ENCODE results near the gene DCT. TPM values are rescaled to one million over a fixed set of nuclear protein-coding genes. Genes with fewer than 3 reads are reported as not detected.

The DCT gene
- total RNA-seq, 1 experiment from 2014 or later = not detected

DNA sequence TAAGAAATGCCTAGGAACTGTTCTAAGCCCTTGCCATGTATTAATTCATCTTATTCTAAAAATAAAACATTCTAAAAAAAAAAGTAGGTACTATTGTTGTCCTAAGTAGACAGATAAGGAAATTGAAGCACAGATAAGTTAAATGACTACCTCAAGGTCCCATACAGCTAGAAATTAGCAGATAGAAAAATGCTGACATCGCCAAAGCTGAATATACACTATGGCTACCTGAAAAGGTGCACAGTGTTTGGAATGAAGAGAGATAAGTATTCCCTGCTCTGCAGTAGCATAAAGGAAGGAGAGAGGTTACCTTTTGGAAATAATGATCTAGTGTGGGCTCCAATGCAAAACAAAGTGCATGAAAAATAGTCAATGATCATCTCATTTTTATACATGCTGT, 65.3 kb downstream of the DCT start:
- H3K27me3 ChIP-seq (replicated peaks; ENCODE audit: insufficient read depth, low read depth, low read length, poor library complexity) = no peaks in the 10 kb centered on the region
- no peaks in the 10 kb centered on the region for H3K36me3 ChIP-seq (ENCODE audit: insufficient read depth, low read length, poor library complexity, severe bottlenecking)
- POLR2A ChIA-PET (ENCODE audit: low non-redundant PET) = no interaction called here
- no peaks in the 10 kb centered on the region for H3K9me3 ChIP-seq (ENCODE audit: low read depth, low read length, poor library complexity, severe bottlenecking)
- no TSS peak for BruUV-seq (replicated peaks)
- DNase-seq (ENCODE audit: low spot score) = no peak
- TF ChIP-seq, protein P1, sequence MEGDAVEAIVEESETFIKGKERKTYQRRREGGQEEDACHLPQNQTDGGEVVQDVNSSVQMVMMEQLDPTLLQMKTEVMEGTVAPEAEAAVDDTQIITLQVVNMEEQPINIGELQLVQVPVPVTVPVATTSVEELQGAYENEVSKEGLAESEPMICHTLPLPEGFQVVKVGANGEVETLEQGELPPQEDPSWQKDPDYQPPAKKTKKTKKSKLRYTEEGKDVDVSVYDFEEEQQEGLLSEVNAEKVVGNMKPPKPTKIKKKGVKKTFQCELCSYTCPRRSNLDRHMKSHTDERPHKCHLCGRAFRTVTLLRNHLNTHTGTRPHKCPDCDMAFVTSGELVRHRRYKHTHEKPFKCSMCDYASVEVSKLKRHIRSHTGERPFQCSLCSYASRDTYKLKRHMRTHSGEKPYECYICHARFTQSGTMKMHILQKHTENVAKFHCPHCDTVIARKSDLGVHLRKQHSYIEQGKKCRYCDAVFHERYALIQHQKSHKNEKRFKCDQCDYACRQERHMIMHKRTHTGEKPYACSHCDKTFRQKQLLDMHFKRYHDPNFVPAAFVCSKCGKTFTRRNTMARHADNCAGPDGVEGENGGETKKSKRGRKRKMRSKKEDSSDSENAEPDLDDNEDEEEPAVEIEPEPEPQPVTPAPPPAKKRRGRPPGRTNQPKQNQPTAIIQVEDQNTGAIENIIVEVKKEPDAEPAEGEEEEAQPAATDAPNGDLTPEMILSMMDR (conservative IDR thresholded peaks at IDR 0.05; ENCODE audit: low read depth, low read length) = no peak
- no peak for TF ChIP-seq EZH2 (IDR thresholded peaks at IDR 0.05; ENCODE audit: borderline replicate concordance, low read depth, low read length, poor library complexity, severe bottlenecking)
- no peak overlapping the region for H3K4me3 ChIP-seq (ENCODE audit: low read depth, low read length, poor library complexity, severe bottlenecking)
- peaks cover 8% of the 10 kb centered on the region for H3K4me1 ChIP-seq (ENCODE audit: insufficient read depth, low read length, poor library complexity, severe bottlenecking)
- CTCF ChIA-PET = no interaction called here
- intact Hi-C loops (cut with micrococcal nuclease; ENCODE audit: unreplicated experiment) = no loop called here
- H3K27ac ChIP-seq (ENCODE audit: low read depth, low read length, poor library complexity, severe bottlenecking) = no peak overlapping the region

DNA sequence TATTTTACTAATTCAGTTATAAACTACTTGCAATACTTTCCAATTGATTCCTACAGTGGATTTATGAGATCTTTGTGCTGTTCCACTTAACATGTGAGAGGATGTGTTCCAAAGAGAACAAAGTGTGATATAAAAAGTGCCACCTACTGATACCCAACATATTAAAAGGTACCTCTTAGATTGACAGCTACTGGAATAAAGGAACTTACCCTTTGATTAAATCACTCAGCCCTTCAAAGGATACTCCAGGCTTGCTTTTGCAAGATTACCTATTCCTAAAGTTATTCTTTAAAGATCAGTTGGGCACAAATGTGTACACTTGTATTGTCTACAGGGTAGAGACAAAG, 65.9 kb downstream of the DCT start:
- ChIA-PET CTCF (no interaction called here), POLR2A (ENCODE audit: low non-redundant PET) (no interaction called here)
- H3K4me3 ChIP-seq (ENCODE audit: low read depth, low read length, poor library complexity, severe bottlenecking) = no peak overlapping the region
- no peak for DNase-seq (ENCODE audit: low spot score)
- peaks cover 8% of the 10 kb centered on the region for H3K4me1 ChIP-seq (ENCODE audit: insufficient read depth, low read length, poor library complexity, severe bottlenecking)
- no peak overlapping the region for H3K27ac ChIP-seq (ENCODE audit: low read depth, low read length, poor library complexity, severe bottlenecking)
- BruUV-seq (replicated peaks) = no TSS peak
- no peaks in the 10 kb centered on the region for H3K27me3 ChIP-seq (replicated peaks; ENCODE audit: insufficient read depth, low read depth, low read length, poor library complexity)
- H3K9me3 ChIP-seq (ENCODE audit: low read depth, low read length, poor library complexity, severe bottlenecking) = no peaks in the 10 kb centered on the region
- intact Hi-C loops (cut with micrococcal nuclease; ENCODE audit: unreplicated experiment) = no loop called here
- H3K36me3 ChIP-seq (ENCODE audit: insufficient read depth, low read length, poor library complexity, severe bottlenecking) = no peaks in the 10 kb centered on the region
- no peak for TF ChIP-seq EZH2 (IDR thresholded peaks at IDR 0.05; ENCODE audit: borderline replicate concordance, low read depth, low read length, poor library complexity, severe bottlenecking)
- TF ChIP-seq, protein P1 (conservative IDR thresholded peaks at IDR 0.05; ENCODE audit: low read depth, low read length) = no peak

DNA sequence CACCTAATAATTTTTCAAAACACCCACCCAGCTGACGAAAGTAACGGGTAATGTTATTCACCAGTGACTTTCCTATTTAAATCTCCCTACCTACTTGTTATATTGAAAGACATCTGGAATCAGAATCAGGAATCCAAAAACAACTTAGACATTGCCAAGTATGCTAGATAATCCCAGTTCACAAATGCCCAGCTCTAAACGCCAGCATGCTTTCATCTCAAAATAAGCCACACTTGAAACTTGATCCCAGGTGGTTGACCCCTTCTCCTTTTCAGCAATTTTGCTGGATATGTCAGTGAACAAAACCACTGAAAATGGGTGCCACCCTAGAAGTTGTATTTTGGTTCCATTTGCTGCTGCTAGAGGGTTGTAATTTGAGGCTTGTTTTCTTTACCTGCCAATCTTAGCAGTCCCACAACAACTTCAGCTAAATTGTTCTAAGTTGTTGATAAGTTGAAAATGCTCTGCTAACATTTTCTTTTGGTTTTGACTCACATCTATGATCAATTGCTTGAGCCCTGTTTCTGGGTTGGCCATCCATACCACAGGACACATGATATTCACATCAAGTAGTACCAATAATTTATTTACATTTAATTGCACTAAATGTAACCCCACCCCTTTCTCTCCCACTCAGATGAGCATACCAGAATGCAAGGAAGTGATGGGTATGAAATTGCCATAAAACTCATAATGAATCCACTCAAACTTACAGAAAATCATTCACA, 66.4 kb downstream of the DCT start:
- TF ChIP-seq, protein P1 (conservative IDR thresholded peaks at IDR 0.05; ENCODE audit: low read depth, low read length) = no peak
- TF ChIP-seq EZH2 (IDR thresholded peaks at IDR 0.05; ENCODE audit: borderline replicate concordance, low read depth, low read length, poor library complexity, severe bottlenecking) = no peak
- Histone ChIP-seq H3K9me3 (ENCODE audit: low read depth, low read length, poor library complexity, severe bottlenecking) (no peaks in the 10 kb centered on the region), H3K36me3 (ENCODE audit: insufficient read depth, low read length, poor library complexity, severe bottlenecking) (no peaks in the 10 kb centered on the region), H3K27ac (ENCODE audit: low read depth, low read length, poor library complexity, severe bottlenecking) (no peak overlapping the region), H3K4me1 (ENCODE audit: insufficient read depth, low read length, poor library complexity, severe bottlenecking) (peaks cover 8% of the 10 kb centered on the region), H3K27me3 (replicated peaks; ENCODE audit: insufficient read depth, low read depth, low read length, poor library complexity) (no peaks in the 10 kb centered on the region), H3K4me3 (ENCODE audit: low read depth, low read length, poor library complexity, severe bottlenecking) (no peak overlapping the region)
- intact Hi-C loops (cut with micrococcal nuclease; ENCODE audit: unreplicated experiment) = no loop called here
- DNase-seq (ENCODE audit: low spot score) = no peak
- no TSS peak for BruUV-seq (replicated peaks)
- ChIA-PET CTCF (no interaction called here), POLR2A (ENCODE audit: low non-redundant PET) (no interaction called here)
